PC-9 (cell line): ENCODE results near the gene NPM3.

Experiments used
- CTCF ChIP-seq: fragments of 200-600 bp; sonication (generic); conservative IDR thresholded peaks from 2 replicates; pipeline ENCODE4 v1.6.1; 2017; ENCODE audit warnings: mixed run types, antibody characterized with exemption, mild to moderate bottlenecking, moderate library complexity
- EZH2 ChIP-seq: fragments of 200-600 bp; sonication (generic); IDR thresholded peaks from 2 replicates; pipeline ENCODE4 v1.8.0; 2017; ENCODE audit warnings: antibody characterized with exemption, low read depth

GRCh38 chr10:101749047-101750016 is 33.9 kb downstream of the NPM3 start:
- TF ChIP-seq CTCF (no peak), EZH2 (no peak)
